HG02943 (cell line): ENCODE data around the gene DYRK2.

Experiments
- ATAC-seq: cut with Tn5 transposase; IDR thresholded peaks from one replicate; pipeline ENCODE4 v1.9.1; 2021; ENCODE audit warnings: mild to moderate bottlenecking, low read depth, moderate library complexity; ENCODE audit not compliant: unreplicated experiment

The DYRK2 gene

GRCh38 chr12:67648521-67649260 is at the start of gene DYRK2:
TSS of gene DYRK2 (plus strand) at chr12:67648745. CDS start at chr12:67649134, 389 bp downstream.
- ATAC-seq = peak; percentile 53

GRCh38 chr12:67599691-67600090 is 48.9 kb upstream of the DYRK2 start:
- ATAC-seq = no peak

GRCh38 chr12:67601126-67601525 is 47.4 kb upstream of the DYRK2 start:
- no peak for ATAC-seq

- no peak for ATAC-seq
These were observed 39.2 kb upstream of the DYRK2 start for GRCh38 chr12:67609226-67609870.

GRCh38 chr12:67613040-67613439 is 35.5 kb upstream of the DYRK2 start:
- ATAC-seq = no peak

- ATAC-seq = no peak
These were observed 30.9 kb upstream of the DYRK2 start for GRCh38 chr12:67617629-67618028.

GRCh38 chr12:67618303-67618702 is 30.2 kb upstream of the DYRK2 start:
- no peak for ATAC-seq

GRCh38 chr12:67621112-67621511 is 27.4 kb upstream of the DYRK2 start:
- ATAC-seq = no peak

GRCh38 chr12:67621926-67622325 is 26.6 kb upstream of the DYRK2 start:
- ATAC-seq = no peak

- no peak for ATAC-seq
These were observed 25.3 kb upstream of the DYRK2 start for GRCh38 chr12:67623259-67623658.

GRCh38 chr12:67624355-67624754 is 24.2 kb upstream of the DYRK2 start:
- ATAC-seq = no peak

GRCh38 chr12:67625004-67625403 is 23.5 kb upstream of the DYRK2 start:
- no peak for ATAC-seq

- no peak for ATAC-seq
These were observed 22.4 kb upstream of the DYRK2 start for GRCh38 chr12:67626156-67626555.

- ATAC-seq = peak; percentile 97
These were observed 18.0 kb upstream of the DYRK2 start for GRCh38 chr12:67630373-67631088.

- ATAC-seq = no peak
These were observed 16.5 kb upstream of the DYRK2 start for GRCh38 chr12:67632005-67632404.

GRCh38 chr12:67633024-67633610 is 15.4 kb upstream of the DYRK2 start:
- ATAC-seq = no peak

GRCh38 chr12:67633708-67634107 is 14.8 kb upstream of the DYRK2 start:
- no peak for ATAC-seq

- no peak for ATAC-seq
These were observed 14.2 kb upstream of the DYRK2 start for GRCh38 chr12:67634303-67634761.

GRCh38 chr12:67637718-67638117 is 10.8 kb upstream of the DYRK2 start:
- no peak for ATAC-seq

GRCh38 chr12:67638694-67639093 is 9.9 kb upstream of the DYRK2 start:
- ATAC-seq = no peak

- no peak for ATAC-seq
These were observed 7.7 kb upstream of the DYRK2 start for GRCh38 chr12:67640863-67641262.
